Tibial nerve (tissue), 4 donors: Measurements from ENCODE around the gene BCL2L13. TPM values are rescaled to one million over a fixed set of nuclear protein-coding genes. Genes with fewer than 3 reads are reported as not detected.
A peak's percentile ranks its signal among the peaks of the same experiment; 100 is the strongest.

ENCODE experiments used
- DNase-seq, 2 donors: peaks; one replicate each; pipeline ENCODE4 v3.0.0-alpha.2; 2019; ENCODE audit warnings: low spot score in 2 of 2
- H3K27ac ChIP-seq, 4 donors: fragments of 200-600 bp; sonication (generic) in 3 of 4; one replicate each; pipeline ENCODE4 v1.5.1; 2017 to 2019; ENCODE audit warnings: mild to moderate bottlenecking in 1 of 4
- H3K27me3 ChIP-seq, 2 donors: fragments of 200-600 bp; sonication (generic) in 1 of 2; one replicate each; pipeline versions ENCODE4 v1.5.1 to v1.6.0; 2017 to 2019
- H3K36me3 ChIP-seq, 3 donors: fragments of 200-600 bp; sonication (generic); one replicate each; pipeline ENCODE4 v1.5.1; 2018 to 2019
- H3K4me1 ChIP-seq, 4 donors: fragments of 200-600 bp; sonication (generic) in 3 of 4; one replicate each; pipeline ENCODE4 v1.5.1; 2017 to 2019
- H3K4me3 ChIP-seq, 4 donors: fragments of 200-600 bp; sonication (generic) in 3 of 4; one replicate each; pipeline ENCODE4 v1.5.1; 2017 to 2019; ENCODE audit warnings: mild to moderate bottlenecking in 1 of 4, moderate library complexity in 1 of 4
- H3K9me3 ChIP-seq, 4 donors: fragments of 200-600 bp; sonication (generic) in 3 of 4; one replicate each; pipeline ENCODE4 v1.5.1; 2017 to 2019
- EP300 ChIP-seq, 2 donors: sonication (generic); formaldehyde crosslinking; IDR thresholded peaks; one replicate each; pipeline ENCODE4 v1.6.1; 2017; ENCODE audit warnings: antibody characterized with exemption in 2 of 2, mild to moderate bottlenecking in 1 of 2
- POLR2A ChIP-seq, 2 donors: fragments of 450-650 bp; IDR thresholded peaks; one replicate each; pipeline ENCODE4 v1.6.1; 2017; ENCODE audit warnings: antibody characterized with exemption in 2 of 2, mild to moderate bottlenecking in 2 of 2, moderate library complexity in 2 of 2
- WGBS, 2 donors: methylation state at CpG; one replicate each; pipeline ENCODE4 v1.1.5; 2018; 5-methylcytosine and 5-hydroxymethylcytosine counted together
- total RNA-seq, 4 donors: library from RNA; depleted of rRNA; stranded (reverse); fragments of >200 nt; gene quantifications; one replicate each; pipeline ENCODE4 v1.1.0, GENCODE V29; 2016
- TF ChIP-seq, protein P1 (sequence below), 5 experiments: fragments of 200-600 bp in 3 of 5; fragments of 450-650 bp in 2 of 5; sonication (generic) in 3 of 5; IDR thresholded peaks; one replicate each; pipeline ENCODE4 v1.5.1; 2016 to 2019; ENCODE audit warnings: antibody characterized with exemption in 5 of 5, mild to moderate bottlenecking in 3 of 5, moderate library complexity in 2 of 5

The BCL2L13 gene
- total RNA-seq, 4 donors from 2014 or later, result 47.4 to 74.7 (median 60.9) TPM

DNA sequence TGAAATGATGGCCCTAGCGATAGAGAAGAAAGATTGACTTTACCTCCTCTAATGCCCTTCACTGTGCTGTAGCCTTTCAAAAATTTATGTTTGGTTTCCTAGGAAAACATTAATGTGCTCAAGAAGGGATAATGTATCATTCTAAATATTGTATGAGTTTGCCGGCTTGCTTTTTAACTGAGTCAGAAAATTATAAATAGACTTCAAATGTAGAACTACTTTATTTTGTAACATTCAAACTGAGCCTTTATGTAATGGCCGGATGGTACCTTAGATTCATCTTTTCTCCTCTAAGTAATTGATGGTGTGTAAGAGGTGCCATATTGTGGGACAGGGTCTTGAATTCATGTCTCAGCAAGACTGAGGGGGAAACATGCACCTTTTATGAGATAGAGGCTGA, 78.0 kb downstream of the BCL2L13 start:
- TF ChIP-seq, protein P1, sequence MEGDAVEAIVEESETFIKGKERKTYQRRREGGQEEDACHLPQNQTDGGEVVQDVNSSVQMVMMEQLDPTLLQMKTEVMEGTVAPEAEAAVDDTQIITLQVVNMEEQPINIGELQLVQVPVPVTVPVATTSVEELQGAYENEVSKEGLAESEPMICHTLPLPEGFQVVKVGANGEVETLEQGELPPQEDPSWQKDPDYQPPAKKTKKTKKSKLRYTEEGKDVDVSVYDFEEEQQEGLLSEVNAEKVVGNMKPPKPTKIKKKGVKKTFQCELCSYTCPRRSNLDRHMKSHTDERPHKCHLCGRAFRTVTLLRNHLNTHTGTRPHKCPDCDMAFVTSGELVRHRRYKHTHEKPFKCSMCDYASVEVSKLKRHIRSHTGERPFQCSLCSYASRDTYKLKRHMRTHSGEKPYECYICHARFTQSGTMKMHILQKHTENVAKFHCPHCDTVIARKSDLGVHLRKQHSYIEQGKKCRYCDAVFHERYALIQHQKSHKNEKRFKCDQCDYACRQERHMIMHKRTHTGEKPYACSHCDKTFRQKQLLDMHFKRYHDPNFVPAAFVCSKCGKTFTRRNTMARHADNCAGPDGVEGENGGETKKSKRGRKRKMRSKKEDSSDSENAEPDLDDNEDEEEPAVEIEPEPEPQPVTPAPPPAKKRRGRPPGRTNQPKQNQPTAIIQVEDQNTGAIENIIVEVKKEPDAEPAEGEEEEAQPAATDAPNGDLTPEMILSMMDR (IDR thresholded peaks at IDR 0.05), result no peak
- no peak for TF ChIP-seq EP300 (IDR thresholded peaks at IDR 0.05)
- no peak for TF ChIP-seq POLR2A (IDR thresholded peaks at IDR 0.05)
- Histone ChIP-seq H3K27me3 (no peaks in the 10 kb centered on the region), H3K36me3 (no peaks in the 10 kb centered on the region), H3K4me3 (no peak overlapping the region), H3K27ac (no peak overlapping the region), H3K9me3 (no peaks in the 10 kb centered on the region), H3K4me1 (no peaks in the 10 kb centered on the region)
- WGBS, 2 donors, result 91 to 95% methylated on average over 3 of the region's 3 CpGs
- DNase-seq, result no peak

DNA sequence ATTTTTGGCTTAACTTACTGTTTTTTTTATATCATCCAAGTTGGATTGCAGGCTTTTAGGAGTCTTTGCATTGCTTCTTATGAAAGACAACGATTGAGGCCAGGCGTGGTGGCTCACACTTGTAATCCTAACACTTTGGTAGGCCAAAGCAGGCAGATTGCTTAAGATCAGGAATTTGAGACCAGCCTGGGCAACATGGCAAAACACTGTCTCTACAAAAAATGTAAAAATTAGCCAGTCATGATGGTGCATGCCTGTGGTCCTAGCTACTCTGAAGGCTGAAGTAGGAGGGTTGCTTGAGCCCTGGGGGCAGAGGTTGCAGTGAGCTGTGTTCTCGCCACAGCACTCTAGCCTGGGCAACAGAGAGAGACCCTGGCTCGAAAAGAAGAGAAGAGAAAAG, 79.2 kb downstream of the BCL2L13 start:
- Histone ChIP-seq H3K9me3 (no peaks in the 10 kb centered on the region), H3K36me3 (no peaks in the 10 kb centered on the region), H3K27ac (no peak overlapping the region), H3K27me3 (no peaks in the 10 kb centered on the region), H3K4me1 (no peaks in the 10 kb centered on the region), H3K4me3 (no peak overlapping the region)
- 83% methylated on average over 4 of the region's 4 CpGs for WGBS, 2 donors
- no peak for DNase-seq
- TF ChIP-seq, protein P1 (IDR thresholded peaks at IDR 0.05), result no peak
- no peak for TF ChIP-seq POLR2A (IDR thresholded peaks at IDR 0.05)
- no peak for TF ChIP-seq EP300 (IDR thresholded peaks at IDR 0.05)

DNA sequence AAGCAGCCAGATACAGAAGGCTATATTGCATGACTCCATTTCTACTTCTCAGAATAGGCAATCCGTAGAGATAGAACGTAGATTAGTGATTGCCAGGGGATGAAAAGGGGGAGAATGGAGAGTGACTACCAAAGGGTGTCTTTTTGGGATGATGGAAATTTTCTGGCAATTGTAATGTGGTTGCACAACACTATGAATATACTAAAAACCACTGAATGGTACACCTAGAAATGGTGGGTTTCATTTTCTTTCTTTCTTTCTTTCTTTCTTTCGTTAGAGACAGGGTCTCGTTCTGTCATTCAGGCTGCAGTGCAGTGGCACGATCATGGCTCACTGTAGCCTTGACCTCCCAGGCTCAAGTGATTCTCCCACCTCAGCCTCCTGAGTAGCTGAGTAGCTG, 81.4 kb downstream of the BCL2L13 start:
- Histone ChIP-seq H3K27ac (no peak overlapping the region), H3K4me3 (no peak overlapping the region), H3K9me3 (no peaks in the 10 kb centered on the region), H3K4me1 (peaks cover 0 to 9% (median 1%) of the 10 kb centered on the region in 4 donors), H3K27me3 (no peaks in the 10 kb centered on the region), H3K36me3 (no peaks in the 10 kb centered on the region)
- WGBS, 2 donors, result 90 to 94% methylated on average over 5 of the region's 5 CpGs
- TF ChIP-seq POLR2A (IDR thresholded peaks at IDR 0.05), result no peak
- TF ChIP-seq EP300 (IDR thresholded peaks at IDR 0.05), result no peak
- TF ChIP-seq, protein P1 (IDR thresholded peaks at IDR 0.05), result no peak
- DNase-seq, result no peak

DNA sequence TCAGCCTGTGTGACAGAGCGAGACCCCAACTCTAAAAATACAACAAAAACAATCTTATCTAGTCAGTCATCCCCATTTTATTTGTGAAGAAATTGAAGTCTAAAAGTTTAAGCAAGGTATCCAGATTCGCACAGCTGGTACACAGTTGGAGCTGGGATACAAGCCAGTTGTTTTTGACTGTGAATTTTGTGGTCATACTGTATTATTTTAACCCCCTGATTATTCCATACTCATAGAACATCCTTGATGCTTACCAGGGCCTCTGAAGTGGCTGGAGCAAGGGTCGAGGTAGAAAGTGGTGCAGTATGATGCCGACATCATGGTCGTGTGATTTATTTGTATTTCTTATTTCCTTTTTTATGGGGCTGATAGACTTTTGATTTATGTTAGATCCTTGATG, 85.7 kb downstream of the BCL2L13 start:
- Histone ChIP-seq H3K27ac (no peak overlapping the region), H3K4me3 (no peak overlapping the region), H3K27me3 (no peaks in the 10 kb centered on the region), H3K9me3 (no peaks in the 10 kb centered on the region), H3K36me3 (peaks cover 0 to 28% (median 0%) of the 10 kb centered on the region in 3 donors), H3K4me1 (peaks cover 0 to 22% (median 4%) of the 10 kb centered on the region in 4 donors)
- DNase-seq, result no peak
- WGBS, 2 donors, result 76 to 78% methylated on average over 5 of the region's 5 CpGs
- TF ChIP-seq, protein P1 (IDR thresholded peaks at IDR 0.05), result no peak
- no peak for TF ChIP-seq EP300 (IDR thresholded peaks at IDR 0.05)
- no peak for TF ChIP-seq POLR2A (IDR thresholded peaks at IDR 0.05)

DNA sequence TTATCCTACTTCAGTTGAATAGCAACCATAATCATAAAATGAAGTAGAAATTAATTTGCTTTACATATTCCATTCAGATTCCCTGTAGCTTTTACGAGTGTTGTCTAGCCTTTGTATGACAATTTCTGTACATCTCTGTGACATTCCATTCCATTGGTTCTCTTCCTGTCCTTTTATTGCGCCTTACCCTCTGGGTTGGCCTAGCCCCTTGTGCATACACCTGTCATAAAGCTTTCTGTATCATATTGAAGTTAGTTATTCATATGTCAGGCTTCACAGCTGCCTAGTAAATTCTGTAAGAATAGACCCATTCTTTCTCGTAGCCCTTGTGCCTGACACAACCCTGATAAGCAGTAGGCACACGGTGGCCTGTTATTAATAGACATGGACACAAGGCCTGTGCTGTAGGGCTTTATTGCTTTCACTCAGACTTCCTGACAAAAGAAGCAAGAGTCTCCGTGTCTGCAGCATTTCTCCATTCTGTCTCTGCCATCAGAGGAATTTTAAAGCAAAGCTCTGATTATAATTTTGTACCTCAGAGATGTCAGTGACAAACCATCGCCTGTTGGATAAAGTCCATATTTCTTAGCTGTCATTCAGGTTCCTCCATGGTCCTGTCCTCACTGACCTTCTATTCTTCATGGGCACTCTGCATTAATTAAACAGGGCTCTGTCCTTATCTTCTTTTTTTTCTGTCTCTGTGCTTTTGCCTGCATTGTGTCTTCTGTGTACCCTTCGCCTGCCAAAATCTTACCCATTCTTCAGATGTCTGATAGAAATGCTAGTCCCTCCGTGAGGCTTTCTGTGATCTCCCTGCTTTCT, 86.3 kb downstream of the BCL2L13 start:
- Histone ChIP-seq H3K27ac (peak overlapping the region in 3 of 4 donors; percentile 8 to 46 (median 20)), H3K4me3 (no peak overlapping the region), H3K9me3 (no peaks in the 10 kb centered on the region), H3K4me1 (peaks cover 0 to 22% (median 4%) of the 10 kb centered on the region in 4 donors), H3K27me3 (no peaks in the 10 kb centered on the region), H3K36me3 (peaks cover 0 to 34% (median 0%) of the 10 kb centered on the region in 3 donors)
- WGBS, 2 donors, result 56 to 57% methylated on average over 8 of the region's 8 CpGs
- no peak for TF ChIP-seq EP300 (IDR thresholded peaks at IDR 0.05)
- no peak for DNase-seq
